ENCODE data around the gene IDE.

DNA sequence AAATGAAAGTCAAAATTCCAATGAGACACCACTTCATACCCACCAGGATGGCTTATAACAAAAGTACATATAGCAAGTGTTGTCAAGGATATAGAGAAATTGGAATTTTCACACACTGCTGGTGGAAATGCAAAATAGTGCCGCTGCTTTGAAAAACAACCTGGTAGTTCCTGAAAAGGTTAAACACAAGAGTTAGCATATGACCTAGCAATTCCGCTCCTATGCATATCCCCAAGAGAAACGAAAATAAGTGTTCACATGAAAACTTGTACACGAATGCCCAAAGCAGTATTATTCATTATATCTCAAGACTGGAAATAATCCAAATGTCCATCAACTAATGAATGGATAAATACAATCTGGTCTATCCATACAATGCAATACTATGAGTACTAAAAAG is 14.8 kb downstream of the IDE start:
- TF ChIP-seq, protein P1, sequence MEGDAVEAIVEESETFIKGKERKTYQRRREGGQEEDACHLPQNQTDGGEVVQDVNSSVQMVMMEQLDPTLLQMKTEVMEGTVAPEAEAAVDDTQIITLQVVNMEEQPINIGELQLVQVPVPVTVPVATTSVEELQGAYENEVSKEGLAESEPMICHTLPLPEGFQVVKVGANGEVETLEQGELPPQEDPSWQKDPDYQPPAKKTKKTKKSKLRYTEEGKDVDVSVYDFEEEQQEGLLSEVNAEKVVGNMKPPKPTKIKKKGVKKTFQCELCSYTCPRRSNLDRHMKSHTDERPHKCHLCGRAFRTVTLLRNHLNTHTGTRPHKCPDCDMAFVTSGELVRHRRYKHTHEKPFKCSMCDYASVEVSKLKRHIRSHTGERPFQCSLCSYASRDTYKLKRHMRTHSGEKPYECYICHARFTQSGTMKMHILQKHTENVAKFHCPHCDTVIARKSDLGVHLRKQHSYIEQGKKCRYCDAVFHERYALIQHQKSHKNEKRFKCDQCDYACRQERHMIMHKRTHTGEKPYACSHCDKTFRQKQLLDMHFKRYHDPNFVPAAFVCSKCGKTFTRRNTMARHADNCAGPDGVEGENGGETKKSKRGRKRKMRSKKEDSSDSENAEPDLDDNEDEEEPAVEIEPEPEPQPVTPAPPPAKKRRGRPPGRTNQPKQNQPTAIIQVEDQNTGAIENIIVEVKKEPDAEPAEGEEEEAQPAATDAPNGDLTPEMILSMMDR (IDR thresholded peaks at IDR 0.05): no peak
- TF ChIP-seq EZH2 (IDR thresholded peaks at IDR 0.05; ENCODE audit: borderline replicate concordance, insufficient read depth, low read depth, low read length, poor library complexity, severe bottlenecking): no peak
